ENCODE results near the gene ARID3A.

GRCh38 chr19:955803-956765, 30.2 kb downstream of the ARID3A start:
- TF ChIP-seq CTCF (IDR thresholded peaks at IDR 0.05; ENCODE audit: insufficient read depth, low read depth, low read length), result no peak
- no peak for TF ChIP-seq EZH2 (IDR thresholded peaks at IDR 0.05; ENCODE audit: insufficient read depth, low read length)

All from astrocyte (in vitro differentiated cells and primary cell).